Mucosa of descending colon (tissue), 3 donors: ENCODE results near the gene KSR2. TPM values are rescaled to one million over a fixed set of nuclear protein-coding genes. Genes with fewer than 3 reads are reported as not detected.
"Not testable (repeated sequence)": the region's sequence is repeated elsewhere in the genome, so short reads cannot be mapped to it uniquely, and the experiment has no call there.

Experiments used
- ATAC-seq: fragments of 200-7000 bp; cut with Tn5 transposase; one replicate; pipeline ENCODE4 v1.9.1; 2020; ENCODE audit warnings: mild to moderate bottlenecking, moderate library complexity
- DNase-seq, 3 donors: peaks; one replicate each; pipeline ENCODE4 v3.0.0-alpha.2; 2020
- H3K36me3 ChIP-seq: fragments of 200-600 bp; one replicate; pipeline ENCODE4 v1.8.0; 2021; ENCODE audit warnings: low read depth, mild to moderate bottlenecking
- H3K4me1 ChIP-seq: fragments of 200-600 bp; one replicate; pipeline ENCODE4 v1.8.0; 2021; ENCODE audit warnings: low read depth, mild to moderate bottlenecking
- H3K4me3 ChIP-seq: fragments of 200-600 bp; one replicate; pipeline ENCODE4 v1.8.0; 2021; ENCODE audit warnings: mild to moderate bottlenecking
- H3K9me3 ChIP-seq: fragments of 200-600 bp; one replicate; pipeline ENCODE4 v1.8.0; 2021; ENCODE audit warnings: mild to moderate bottlenecking
- intact Hi-C, 2 donors: fragments of 100-400 bp; cut with DNase I in 1 of 2; cut with micrococcal nuclease in 1 of 2; formaldehyde crosslinking; loops; one replicate each; pipeline versions ENCODE4 v1.11.0 to v1.11.1; 2022; cut with DNase I, micrococcal nuclease
- total RNA-seq, 3 donors: library from RNA; stranded (reverse); fragmentation: NEBNext Ultra II Directional in 2 of 3; extraction: Animal tissue kit (Norgen Biotek cat#: 25700) in 2 of 3; gene quantifications; one replicate each; pipeline versions ENCODE4 v1.2.1 to v1.2.4, GENCODE V29; 2021 to 2023
- TF ChIP-seq, protein P1 (sequence below): fragments of 200-600 bp; IDR thresholded peaks from one replicate; pipeline ENCODE4 v1.8.0; 2022; ENCODE audit warnings: antibody characterized with exemption, mild to moderate bottlenecking
- donor health status: DM: no; HTN: no; CAD: no; lungs with moderate emphysema.
- donor health status: DM: no; HTN: no; CAD: no.
- donor health status: DM: no; HTN: yes; CAD: no.

Gene KSR2
- total RNA-seq, 3 donors from 2014 or later = 1.4 to 2.8 (median 2.5) TPM

DNA sequence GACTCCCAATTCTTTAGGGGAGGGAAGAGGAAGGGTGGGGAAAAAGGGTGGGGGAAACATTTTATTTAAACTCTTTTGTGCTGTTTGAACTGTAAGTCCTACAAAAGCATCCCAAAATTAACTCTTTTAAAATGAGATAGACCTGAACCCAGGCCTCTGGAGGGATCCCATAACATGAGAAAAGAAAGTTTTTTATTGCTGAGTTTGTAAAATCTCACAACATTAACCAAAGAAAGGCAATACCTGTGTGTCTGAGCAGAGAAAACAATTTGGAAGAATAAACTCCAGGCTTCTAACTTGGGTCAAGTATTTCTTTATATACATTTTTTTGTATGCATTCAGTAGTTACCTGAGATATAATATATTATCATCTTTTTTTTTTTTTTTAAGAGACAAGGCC lies 107.1 kb downstream of the KSR2 start:
- no peak overlapping the region for H3K4me3 ChIP-seq
- no peaks in the 10 kb centered on the region for H3K9me3 ChIP-seq
- DNase-seq = no peak
- no peaks in the 10 kb centered on the region for H3K36me3 ChIP-seq
- no peak for ATAC-seq
- intact Hi-C loops = no loop called here
- TF ChIP-seq, protein P1, sequence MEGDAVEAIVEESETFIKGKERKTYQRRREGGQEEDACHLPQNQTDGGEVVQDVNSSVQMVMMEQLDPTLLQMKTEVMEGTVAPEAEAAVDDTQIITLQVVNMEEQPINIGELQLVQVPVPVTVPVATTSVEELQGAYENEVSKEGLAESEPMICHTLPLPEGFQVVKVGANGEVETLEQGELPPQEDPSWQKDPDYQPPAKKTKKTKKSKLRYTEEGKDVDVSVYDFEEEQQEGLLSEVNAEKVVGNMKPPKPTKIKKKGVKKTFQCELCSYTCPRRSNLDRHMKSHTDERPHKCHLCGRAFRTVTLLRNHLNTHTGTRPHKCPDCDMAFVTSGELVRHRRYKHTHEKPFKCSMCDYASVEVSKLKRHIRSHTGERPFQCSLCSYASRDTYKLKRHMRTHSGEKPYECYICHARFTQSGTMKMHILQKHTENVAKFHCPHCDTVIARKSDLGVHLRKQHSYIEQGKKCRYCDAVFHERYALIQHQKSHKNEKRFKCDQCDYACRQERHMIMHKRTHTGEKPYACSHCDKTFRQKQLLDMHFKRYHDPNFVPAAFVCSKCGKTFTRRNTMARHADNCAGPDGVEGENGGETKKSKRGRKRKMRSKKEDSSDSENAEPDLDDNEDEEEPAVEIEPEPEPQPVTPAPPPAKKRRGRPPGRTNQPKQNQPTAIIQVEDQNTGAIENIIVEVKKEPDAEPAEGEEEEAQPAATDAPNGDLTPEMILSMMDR = no peak
- no peaks in the 10 kb centered on the region for H3K4me1 ChIP-seq

DNA sequence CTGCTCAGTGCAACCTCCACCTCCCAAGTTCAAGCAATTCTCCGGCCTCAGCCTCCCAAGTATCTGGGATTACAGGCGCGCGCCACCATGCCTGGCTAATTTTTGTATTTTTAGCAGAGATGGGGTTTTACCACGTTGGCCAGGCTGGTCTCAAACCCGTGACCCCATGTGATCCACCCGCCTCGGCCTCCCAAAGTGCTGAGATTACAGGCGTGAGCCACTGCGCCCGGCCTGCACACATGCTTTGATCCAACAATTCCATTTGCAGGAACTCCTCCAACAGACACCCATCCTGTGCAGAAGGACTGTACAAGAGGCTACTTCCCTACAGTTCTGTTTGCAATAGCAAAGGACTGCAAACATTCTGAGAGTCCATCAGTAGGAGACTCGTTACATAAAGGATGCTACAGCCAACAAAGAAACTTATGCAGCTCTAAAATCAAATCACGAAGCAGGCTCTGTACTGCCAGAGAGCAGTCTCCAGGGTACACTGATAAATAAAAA lies 108.0 kb downstream of the KSR2 start:
- intact Hi-C loops, H3K36me3 ChIP-seq, H3K9me3 ChIP-seq, H3K4me3 ChIP-seq, DNase-seq, ATAC-seq, H3K4me1 ChIP-seq: not testable (repeated sequence)

DNA sequence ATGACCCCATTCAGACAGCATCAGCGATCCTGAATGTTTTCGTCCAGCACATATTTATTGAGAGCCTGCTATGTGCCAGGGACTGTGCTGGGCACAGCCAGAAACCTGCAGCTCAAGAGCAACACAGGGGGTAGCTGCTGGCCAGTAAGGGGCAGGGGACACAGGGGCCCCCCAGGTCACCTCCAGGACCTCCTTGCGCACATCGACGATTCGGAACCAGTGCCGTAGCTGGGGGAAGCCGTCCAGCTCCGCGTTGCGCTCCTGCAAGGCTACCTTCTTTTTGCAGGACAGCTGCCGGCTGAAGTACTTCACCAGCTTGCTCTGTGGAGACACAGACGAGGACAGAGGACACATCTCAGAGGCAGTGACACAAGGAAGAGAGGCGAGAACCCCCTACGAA lies 108.7 kb downstream of the KSR2 start:
- intact Hi-C loops = no loop called here
- DNase-seq (no peak), ATAC-seq (no peak)
- no peak overlapping the region for H3K4me3 ChIP-seq
- TF ChIP-seq, protein P1 = no peak
- no peaks in the 10 kb centered on the region for H3K4me1 ChIP-seq
- H3K36me3 ChIP-seq = no peaks in the 10 kb centered on the region
- no peaks in the 10 kb centered on the region for H3K9me3 ChIP-seq

DNA sequence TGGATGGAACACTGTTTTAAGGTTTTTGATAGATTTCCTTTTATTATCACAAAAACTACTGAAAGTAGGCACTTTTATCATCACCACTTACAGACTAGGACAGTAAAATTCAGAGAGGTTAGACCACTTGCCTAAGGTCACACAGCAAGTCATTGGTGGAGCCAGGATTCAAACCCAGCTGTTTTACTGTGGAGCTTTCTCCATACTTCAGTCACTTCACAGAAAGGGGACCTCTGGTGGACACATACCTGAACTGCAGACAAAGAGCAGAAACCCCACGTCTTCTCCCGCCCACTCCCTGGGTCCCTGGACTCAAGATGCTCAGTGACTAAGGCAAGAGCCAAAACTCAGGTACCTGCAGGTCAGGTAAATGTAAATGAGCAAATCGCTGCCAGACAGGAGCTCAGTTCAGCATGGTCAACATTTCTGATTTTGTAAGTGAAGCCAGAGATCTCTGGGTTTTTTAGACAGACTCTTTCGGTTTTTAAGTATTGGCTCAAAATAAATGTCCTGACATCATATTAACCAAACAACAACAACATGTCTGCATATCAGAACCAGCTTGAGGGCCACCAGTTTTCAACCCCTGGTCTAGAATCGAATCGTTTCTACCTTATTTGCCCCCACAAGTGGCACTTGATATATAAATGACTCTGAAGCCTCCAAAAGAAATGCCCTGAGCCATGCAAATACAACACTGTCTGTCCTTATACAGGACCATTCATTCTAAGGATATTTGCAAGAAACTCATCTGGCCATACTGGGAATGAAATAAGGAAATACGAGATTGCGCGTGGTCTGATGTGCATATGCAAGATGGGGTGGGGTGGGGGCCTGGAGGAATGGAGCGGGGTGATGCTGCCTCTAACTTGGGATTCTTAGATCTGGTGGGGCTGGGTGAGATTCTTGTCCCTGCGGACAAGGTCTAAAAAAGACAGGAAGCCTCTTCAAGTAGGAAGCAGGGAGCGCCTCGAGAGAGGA lies 110.9 kb downstream of the KSR2 start:
- TF ChIP-seq, protein P1 = no peak
- no peak overlapping the region for H3K4me3 ChIP-seq
- no peaks in the 10 kb centered on the region for H3K36me3 ChIP-seq

DNA sequence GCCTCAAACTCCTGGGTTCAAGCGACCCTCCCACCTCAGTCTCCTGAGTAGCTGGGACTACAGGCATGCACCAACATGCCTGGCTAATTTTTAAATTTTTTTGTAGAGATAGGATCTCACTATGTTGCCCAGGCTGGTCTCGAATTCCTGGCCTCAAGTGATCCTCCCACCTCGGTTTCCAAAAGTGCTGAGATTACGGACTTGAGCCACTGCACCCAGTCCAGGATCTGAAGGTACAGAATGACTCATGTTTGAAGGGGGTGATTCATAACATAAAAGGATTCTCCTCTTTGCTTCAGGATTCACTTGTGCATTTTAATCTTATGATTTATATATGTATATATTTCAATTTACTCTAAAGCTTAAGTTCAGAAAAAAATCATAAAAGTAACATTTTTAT lies 111.7 kb downstream of the KSR2 start:
- ATAC-seq, H3K9me3 ChIP-seq, DNase-seq, H3K4me1 ChIP-seq, H3K36me3 ChIP-seq, H3K4me3 ChIP-seq: not testable (repeated sequence)
- intact Hi-C loops = loop anchor here in 1 of 2 donors (10.0 kb wide), 1 partner anchor 642 kb away; no protein-coding TSS in a partner anchor

More for the DNA sequence above, 110.9 kb downstream of the KSR2 start:
- Histone ChIP-seq H3K4me1 (no peaks in the 10 kb centered on the region), H3K9me3 (no peaks in the 10 kb centered on the region)
- peak in 1 of 3 donors; percentile 63 for DNase-seq
- peak; percentile 56 for ATAC-seq
- intact Hi-C loops = loop anchor here in 1 of 2 donors (10.0 kb wide), 1 partner anchor 643 kb away; no protein-coding TSS in a partner anchor

DNA sequence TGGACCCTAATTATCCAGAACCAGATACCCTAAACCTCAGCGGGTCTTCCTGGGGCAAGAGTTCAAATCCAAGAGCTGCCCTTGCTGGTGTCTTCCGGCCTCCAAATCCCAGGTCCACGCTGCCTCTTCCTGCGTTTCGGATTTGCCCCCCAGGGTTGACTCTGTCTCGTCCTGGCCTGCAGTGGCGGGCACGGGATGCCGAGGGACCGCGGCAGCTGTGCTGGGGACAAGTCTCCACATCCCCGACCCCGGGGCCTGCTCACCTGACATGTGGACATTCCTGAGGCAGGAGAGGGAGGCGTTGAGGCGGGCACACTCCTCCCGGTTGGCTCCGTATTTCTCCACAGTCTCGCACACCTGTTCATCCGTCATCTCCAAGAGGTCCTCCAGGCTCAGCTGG lies 113.6 kb downstream of the KSR2 start:
- Histone ChIP-seq H3K4me1 (no peaks in the 10 kb centered on the region), H3K36me3 (no peaks in the 10 kb centered on the region), H3K9me3 (no peaks in the 10 kb centered on the region), H3K4me3 (no peak overlapping the region)
- no peak for ATAC-seq
- DNase-seq = no peak
- intact Hi-C loops = loop anchor here in 1 of 2 donors (10.0 kb wide), 1 partner anchor 640 kb away; no protein-coding TSS in a partner anchor
- TF ChIP-seq, protein P1 = no peak
